H7 (cell line): ENCODE data around the gene TMTC3. TPM values are rescaled to one million over a fixed set of nuclear protein-coding genes. Genes with fewer than 3 reads are reported as not detected.
A peak's percentile ranks its signal among the peaks of the same experiment; 100 is the strongest.
"Not testable (repeated sequence)": the region's sequence is repeated elsewhere in the genome, so short reads cannot be mapped to it uniquely, and the experiment has no call there.

ENCODE experiments used
- DNase-seq: peaks from one replicate; pipeline ENCODE4 v3.0.0; 2012
- H3K27me3 ChIP-seq: 2 replicates; pipeline ENCODE4 v1.6.0; 2011; ENCODE audit warnings: mild to moderate bottlenecking, low read length; ENCODE audit not compliant: control insufficient read depth, insufficient read depth
- H3K36me3 ChIP-seq: replicated peaks from 2 replicates; pipeline ENCODE4 v1.5.1; 2011; ENCODE audit warnings: low read length; ENCODE audit not compliant: control insufficient read depth, insufficient read depth
- H3K4me3 ChIP-seq: 2 replicates; pipeline ENCODE4 v1.5.1; 2011; ENCODE audit warnings: low read depth, mild to moderate bottlenecking, control low read depth, low read length, moderate library complexity; ENCODE audit not compliant: insufficient read depth
- total RNA-seq: library from RNA; depleted of rRNA; stranded (reverse); fragments of >200 nt; shearing (Covaris generic); gene quantifications from 2 replicates; pipeline ENCODE4 v1.2.3, GENCODE V29; 2014; rRNA removed

Gene TMTC3
- total RNA-seq: 34.7 and 35.4 TPM in 2 replicates

GRCh38 chr12:88141774-88142609 is at the start of gene TMTC3, which contains the start of gene CEP290:
Gene TMTC3 (plus strand): TSS chr12:88142307. CDS start chr12:88148316, 6,009 bp downstream.
Gene CEP290 (minus strand): TSS chr12:88142088. CDS start chr12:88141307, 781 bp downstream.
- DNase-seq: peak; percentile 71
- H3K27me3 ChIP-seq: no peaks in the 10 kb centered on the region
- H3K36me3 ChIP-seq: no peaks in the 10 kb centered on the region
- H3K4me3 ChIP-seq: peak within 1 kb of the TSS; percentile 85

- H3K27me3 ChIP-seq: no peaks in the 10 kb centered on the region
- no peak for DNase-seq
- no peak overlapping the region for H3K4me3 ChIP-seq
- no peaks in the 10 kb centered on the region; the same call in 1 of the 2 replicates for H3K36me3 ChIP-seq
Measured at GRCh38 chr12:88092771-88093170, 49.3 kb upstream of the TMTC3 start.

GRCh38 chr12:88093573-88093972 is 48.5 kb upstream of the TMTC3 start:
- Histone ChIP-seq H3K4me3 (no peak overlapping the region), H3K36me3 (no peaks in the 10 kb centered on the region; the same call in 1 of the 2 replicates), H3K27me3 (no peaks in the 10 kb centered on the region)
- no peak for DNase-seq

GRCh38 chr12:88108021-88108420 is 34.1 kb upstream of the TMTC3 start:
- Histone ChIP-seq H3K27me3 (no peaks in the 10 kb centered on the region), H3K36me3 (no peaks in the 10 kb centered on the region; the same call in 1 of the 2 replicates), H3K4me3 (no peak overlapping the region)
- no peak for DNase-seq

DNA sequence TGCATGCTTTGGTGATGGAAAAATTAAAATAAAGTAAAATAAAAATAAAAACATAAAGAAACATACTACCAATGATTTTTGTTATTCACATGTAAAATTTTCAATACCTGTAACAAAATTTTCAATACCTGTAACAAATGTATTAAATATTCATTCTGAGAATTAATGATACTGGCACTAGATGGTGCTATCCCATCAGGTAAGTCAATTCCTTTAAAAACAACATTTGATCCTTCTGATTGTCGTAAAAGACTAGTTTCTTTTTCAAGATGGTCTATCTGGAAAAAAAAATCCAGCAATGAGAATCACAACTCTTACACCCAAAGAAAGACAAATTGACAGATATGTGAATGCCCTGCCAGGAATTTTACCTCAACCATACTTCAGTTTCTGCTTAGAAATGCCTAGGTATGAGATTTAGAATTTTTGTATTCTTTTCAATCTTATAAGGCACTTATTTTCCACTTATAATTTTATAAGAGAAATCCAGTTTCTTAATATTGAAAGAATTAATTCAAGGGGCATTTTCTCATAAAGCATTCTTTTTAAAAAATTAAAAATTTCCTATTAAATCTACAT is 30.9 kb upstream of the TMTC3 start:
- H3K27me3 ChIP-seq: no peaks in the 10 kb centered on the region
- H3K4me3 ChIP-seq: no peak overlapping the region
- DNase-seq: peak; percentile 5
- no peaks in the 10 kb centered on the region; the same call in 1 of the 2 replicates for H3K36me3 ChIP-seq

- Histone ChIP-seq H3K4me3 (no peak overlapping the region), H3K27me3 (no peaks in the 10 kb centered on the region), H3K36me3 (no peaks in the 10 kb centered on the region; the same call in 1 of the 2 replicates)
- DNase-seq: no peak
Measured at GRCh38 chr12:88113871-88114270, 28.2 kb upstream of the TMTC3 start.

- Histone ChIP-seq H3K36me3 (no peaks in the 10 kb centered on the region; the same call in 1 of the 2 replicates), H3K4me3 (no peak overlapping the region), H3K27me3 (no peaks in the 10 kb centered on the region)
- no peak for DNase-seq
Measured at GRCh38 chr12:88122666-88123065, 19.4 kb upstream of the TMTC3 start.

GRCh38 chr12:88127099-88127498 is 15.0 kb upstream of the TMTC3 start:
- H3K36me3 ChIP-seq: no peaks in the 10 kb centered on the region; the same call in 1 of the 2 replicates
- H3K27me3 ChIP-seq: no peaks in the 10 kb centered on the region
- DNase-seq: no peak
- H3K4me3 ChIP-seq: no peak overlapping the region

GRCh38 chr12:88127855-88128254 is 14.3 kb upstream of the TMTC3 start:
- no peaks in the 10 kb centered on the region; the same call in 1 of the 2 replicates for H3K36me3 ChIP-seq
- no peak for DNase-seq
- no peaks in the 10 kb centered on the region for H3K27me3 ChIP-seq
- H3K4me3 ChIP-seq: no peak overlapping the region

- H3K36me3 ChIP-seq: no peaks in the 10 kb centered on the region
- DNase-seq: no peak
- H3K27me3 ChIP-seq: no peaks in the 10 kb centered on the region
- H3K4me3 ChIP-seq: no peak overlapping the region
Measured at GRCh38 chr12:88132392-88132791, 9.7 kb upstream of the TMTC3 start.

DNA sequence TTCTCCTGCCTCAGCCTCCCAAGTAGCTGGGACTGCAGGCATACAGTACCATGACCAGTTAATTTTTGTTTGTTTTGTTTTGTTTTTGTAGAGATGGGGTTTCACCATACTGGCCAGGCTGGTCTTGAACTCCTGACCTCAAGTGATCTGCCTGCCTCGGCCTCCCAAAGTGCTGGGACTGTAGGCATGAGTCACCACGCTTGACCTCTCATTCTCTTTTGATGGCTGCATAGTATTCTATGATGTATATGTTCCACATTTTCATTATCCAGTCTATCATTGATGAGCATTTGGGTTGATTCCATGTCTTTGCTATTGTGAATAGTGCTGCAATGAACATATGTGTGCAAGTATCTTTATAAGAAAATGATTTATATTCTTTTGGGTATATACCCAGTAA is 8.9 kb upstream of the TMTC3 start:
- H3K27me3 ChIP-seq, H3K36me3 ChIP-seq, DNase-seq: not testable (repeated sequence)

GRCh38 chr12:88139711-88140110 is 2.4 kb upstream of the TMTC3 start:
- not testable (repeated sequence) for H3K36me3 ChIP-seq, H3K4me3 ChIP-seq, DNase-seq, H3K27me3 ChIP-seq

More for the DNA sequence above, 8.9 kb upstream of the TMTC3 start:
- not testable (repeated sequence) for H3K4me3 ChIP-seq

DNA sequence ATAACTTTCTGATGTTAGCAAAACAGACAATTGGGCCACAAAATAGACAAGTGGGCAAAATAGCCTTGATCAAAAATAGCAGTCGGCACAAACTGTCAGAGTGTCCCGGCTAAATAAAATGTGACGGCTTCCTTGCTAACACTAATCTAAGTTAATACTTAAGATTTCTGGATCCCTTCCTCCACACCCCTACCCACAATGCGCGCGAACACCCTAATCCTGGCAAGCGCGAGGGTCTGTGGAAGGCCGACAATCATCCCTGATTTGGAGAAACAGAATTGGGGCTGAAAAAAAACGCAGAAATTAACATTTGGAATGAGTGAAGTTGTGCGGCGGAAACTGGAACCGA is 708 bp upstream of the TMTC3 start:
- Histone ChIP-seq H3K4me3 (peak overlapping the region; percentile 85), H3K36me3 (no peaks in the 10 kb centered on the region), H3K27me3 (no peaks in the 10 kb centered on the region)
- DNase-seq: no peak

GRCh38 chr12:88142610-88142991 is 494 bp downstream of the TMTC3 start:
- Histone ChIP-seq H3K36me3 (no peaks in the 10 kb centered on the region), H3K27me3 (no peaks in the 10 kb centered on the region), H3K4me3 (peak overlapping the region; percentile 85)
- peak; percentile 3 for DNase-seq

- no peak overlapping the region for H3K4me3 ChIP-seq
- no peaks in the 10 kb centered on the region for H3K27me3 ChIP-seq
- DNase-seq: no peak
- H3K36me3 ChIP-seq: no peaks in the 10 kb centered on the region
Measured at GRCh38 chr12:88144037-88144436, 1.9 kb downstream of the TMTC3 start.
